Left hindlimb (tissue), 1 donor: ENCODE data around the gene CACNA1D.

Source experiments
- DNase-seq: peaks from one replicate; pipeline ENCODE4 v3.0.0-alpha.2; 2018

CACNA1D gene

DNA sequence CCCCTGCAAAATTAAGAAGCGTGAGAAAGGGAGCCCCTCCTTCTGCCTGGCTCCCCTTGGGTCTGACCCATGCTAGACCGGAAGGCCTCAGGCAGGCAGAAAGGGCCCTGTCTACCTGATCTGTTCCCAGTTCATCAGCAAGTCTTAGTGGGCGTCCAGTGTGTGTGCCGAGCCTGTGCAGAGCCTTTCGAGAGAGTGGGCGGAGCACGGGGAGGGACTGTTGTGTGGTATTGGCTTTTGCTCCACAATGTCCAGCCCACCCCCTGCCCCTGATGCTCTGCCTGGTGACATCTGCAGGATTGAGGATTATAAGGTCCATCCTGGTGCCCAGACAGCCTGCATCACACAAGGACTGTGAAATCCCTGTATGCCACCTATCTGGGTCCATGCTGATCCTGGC is 268.9 kb downstream of the CACNA1D start:
- no peak for DNase-seq

- DNase-seq = no peak
Observed at GRCh38 chr3:53764026-53764775, 269.8 kb downstream of the CACNA1D start.

DNA sequence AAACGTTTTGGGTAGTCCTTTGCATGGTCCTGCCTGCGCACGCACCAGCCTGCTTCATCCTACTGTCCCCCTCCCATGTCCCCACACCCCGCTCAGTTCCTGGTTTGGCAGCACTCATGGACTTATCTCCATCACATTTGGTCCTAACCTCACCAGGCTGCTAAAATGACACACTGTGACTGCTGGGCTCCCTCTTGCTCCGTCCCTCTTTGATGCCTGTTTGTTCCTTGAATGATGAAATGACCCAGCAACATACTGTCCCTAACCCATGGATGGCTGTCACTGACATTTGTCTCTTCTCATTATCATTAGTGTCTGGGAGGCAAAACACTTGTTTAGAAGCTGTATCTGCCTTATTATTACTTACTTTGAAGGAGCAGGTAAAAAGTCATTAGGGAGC is 271.3 kb downstream of the CACNA1D start:
- DNase-seq = no peak

- DNase-seq = no peak
Observed at GRCh38 chr3:53766706-53767105, 272.3 kb downstream of the CACNA1D start.

DNA sequence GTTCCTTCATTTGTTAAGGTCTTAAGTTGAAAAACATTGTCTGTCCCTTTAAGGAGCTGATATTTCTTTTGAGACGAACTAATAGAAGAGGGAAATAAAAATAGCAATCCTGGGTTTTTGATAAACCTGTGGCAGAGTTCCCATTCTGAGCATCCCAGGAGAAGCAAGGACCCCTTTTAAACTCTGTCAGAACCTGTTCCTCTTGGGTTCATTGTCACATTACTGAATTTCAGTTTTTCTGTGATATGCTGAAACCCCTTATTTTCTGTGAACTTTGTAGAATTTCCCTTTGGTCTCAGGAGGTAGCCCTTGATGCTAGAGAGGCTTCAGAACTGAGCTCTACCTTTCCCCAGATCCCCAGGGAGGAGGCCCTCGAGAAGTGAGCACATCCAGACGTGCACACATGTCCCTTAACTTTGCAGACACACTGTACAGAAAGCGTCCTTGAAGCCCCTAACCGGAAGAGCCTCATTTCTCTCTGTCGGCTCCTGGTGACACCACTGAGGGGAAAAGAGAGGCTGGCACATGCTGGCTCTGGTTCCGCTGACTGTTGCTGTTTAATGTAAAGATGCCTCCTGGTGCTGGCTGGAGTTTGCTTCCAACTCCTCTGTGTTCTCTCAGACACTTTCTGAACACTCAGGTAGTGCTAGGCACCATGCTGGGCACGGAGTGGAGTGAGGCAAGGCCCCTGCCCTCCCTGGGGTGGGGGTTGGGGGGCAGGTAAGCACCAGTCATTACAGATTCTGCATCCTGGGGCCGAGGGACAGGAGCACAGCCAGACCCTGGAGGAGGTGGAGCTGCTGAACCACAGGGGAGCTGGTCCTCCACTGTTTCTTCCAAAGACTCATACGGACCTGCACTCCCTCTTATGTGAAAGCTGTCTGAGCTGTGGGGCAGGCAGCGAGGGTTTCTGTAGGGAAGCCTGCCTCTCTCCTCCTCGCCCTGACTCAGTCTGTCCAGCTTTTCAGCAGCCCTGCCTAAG is 274.4 kb downstream of the CACNA1D start:
- no peak for DNase-seq

DNA sequence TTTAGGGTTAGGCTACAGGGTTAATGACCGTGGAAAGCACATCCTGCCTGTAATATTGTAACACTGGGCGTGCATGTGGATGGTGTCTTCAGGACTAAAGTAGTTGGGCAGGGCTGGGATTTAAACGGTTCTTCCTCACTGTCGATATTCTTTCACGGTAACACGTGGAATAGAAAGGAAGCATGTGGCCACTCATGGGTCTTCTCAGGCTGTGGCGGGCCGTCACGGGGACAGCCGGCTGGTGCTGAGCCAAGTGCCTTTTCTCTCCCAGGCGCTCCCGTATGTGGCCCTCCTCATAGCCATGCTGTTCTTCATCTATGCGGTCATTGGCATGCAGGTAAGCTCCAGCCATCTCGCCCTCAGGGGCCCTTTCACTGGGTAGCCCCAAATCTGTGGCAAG is 278.2 kb downstream of the CACNA1D start:
- no peak for DNase-seq

GRCh38 chr3:53773021-53773436 is 278.6 kb downstream of the CACNA1D start:
- no peak for DNase-seq

GRCh38 chr3:53773611-53774368 is 279.4 kb downstream of the CACNA1D start:
- no peak for DNase-seq

DNA sequence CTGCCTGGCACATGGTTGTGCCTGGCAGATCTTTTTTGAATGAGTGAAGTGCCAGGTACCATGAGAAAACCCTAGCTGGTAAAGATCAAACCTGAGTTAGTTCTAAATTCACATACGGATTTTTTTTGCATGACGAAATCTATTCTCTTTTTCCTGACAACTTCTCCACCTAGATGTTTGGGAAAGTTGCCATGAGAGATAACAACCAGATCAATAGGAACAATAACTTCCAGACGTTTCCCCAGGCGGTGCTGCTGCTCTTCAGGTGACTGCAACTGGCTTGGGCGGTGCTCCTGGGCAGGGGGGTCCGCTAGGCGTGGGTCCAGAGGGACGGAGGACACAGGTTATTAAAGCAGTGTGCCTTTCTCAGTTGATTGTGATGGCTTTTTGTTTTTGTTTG is 280.0 kb downstream of the CACNA1D start:
- no peak for DNase-seq

DNA sequence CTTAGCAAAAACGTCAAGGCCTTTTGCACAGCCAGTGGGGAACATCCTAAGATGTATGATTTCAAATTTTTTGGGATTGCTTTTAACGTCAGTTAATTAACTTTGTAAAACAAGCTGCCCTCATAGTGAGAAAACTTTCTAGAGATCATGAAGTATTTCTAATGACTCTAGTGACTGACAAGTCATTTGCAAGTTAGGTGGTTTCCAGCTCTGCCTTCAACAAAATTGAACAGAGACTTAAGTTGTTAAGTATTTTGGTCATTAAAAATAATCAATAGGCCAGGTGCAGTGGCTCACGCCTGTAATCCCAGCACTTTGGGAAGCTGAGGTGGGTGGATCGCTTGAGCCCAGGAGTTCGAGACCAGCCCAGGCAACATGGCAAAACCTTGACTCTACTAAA is 280.6 kb downstream of the CACNA1D start:
- no peak for DNase-seq

- DNase-seq = no peak
Observed at GRCh38 chr3:53775834-53776251, 281.4 kb downstream of the CACNA1D start.

DNA sequence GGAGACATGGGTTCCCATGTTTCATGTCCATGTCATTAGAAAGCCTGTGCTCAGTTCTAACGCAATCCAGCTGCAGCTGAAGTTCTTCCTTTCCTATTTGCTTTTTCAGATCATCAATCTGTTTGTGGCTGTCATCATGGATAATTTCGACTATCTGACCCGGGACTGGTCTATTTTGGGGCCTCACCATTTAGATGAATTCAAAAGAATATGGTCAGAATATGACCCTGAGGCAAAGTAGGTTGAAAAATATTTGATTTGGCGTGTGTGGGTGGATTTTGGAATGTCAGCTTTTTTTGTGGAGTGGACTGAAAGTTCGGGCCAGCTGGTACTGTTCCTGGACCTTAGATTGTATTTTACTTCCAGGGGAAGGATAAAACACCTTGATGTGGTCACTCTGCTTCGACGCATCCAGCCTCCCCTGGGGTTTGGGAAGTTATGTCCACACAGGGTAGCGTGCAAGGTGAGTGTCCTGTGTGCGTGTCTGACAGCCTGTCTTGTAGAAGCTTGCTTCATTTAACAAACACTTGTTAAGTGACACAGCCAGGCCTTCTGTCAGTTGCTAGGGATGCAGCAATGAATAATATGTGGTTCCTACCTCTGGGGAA is 282.2 kb downstream of the CACNA1D start:
- no peak for DNase-seq

GRCh38 chr3:53777468-53777867 is 283.1 kb downstream of the CACNA1D start:
- DNase-seq = no peak

DNA sequence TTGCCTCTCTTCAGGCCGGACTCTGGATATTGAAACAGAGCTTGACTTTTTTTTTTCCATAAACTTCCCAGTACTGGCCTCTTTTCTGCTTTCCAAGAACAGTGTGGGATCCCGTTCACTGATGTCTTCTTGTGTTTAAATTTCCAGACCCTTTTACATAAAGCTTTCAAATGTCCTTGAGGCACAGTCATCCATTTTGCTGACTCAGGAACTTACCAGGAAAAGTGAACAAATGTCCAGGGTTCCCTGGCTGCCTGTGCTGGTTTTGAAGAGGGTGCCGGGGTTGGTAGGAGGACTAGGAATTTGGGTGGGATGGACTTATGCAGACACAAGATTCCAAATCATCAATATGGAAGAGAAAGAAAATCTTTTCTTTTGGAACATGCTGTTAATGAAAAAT is 283.7 kb downstream of the CACNA1D start:
- DNase-seq = no peak

- no peak for DNase-seq
Observed at GRCh38 chr3:53780171-53780570, 285.8 kb downstream of the CACNA1D start.

DNA sequence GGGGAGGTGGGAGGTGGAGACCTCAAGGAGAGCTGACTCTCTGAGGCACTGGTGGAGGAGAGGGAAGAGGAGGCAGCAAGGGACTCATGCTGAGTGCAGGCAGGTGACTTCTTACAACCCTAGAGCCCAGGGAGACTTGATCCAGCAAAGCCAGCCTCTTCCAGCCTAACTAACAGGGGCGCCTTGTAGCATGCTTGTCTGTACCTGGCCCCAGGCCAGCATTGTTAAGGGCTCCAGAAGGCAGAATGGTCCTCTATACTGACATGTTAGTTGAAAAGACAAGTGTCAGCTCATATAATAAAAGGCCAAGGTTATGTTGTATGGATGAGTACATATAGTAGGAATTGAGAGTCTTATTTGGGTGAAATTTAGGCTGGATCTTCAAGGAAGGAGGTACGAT is 286.4 kb downstream of the CACNA1D start:
- DNase-seq = no peak

GRCh38 chr3:53787016-53787415 is 292.6 kb downstream of the CACNA1D start:
- no peak for DNase-seq

- DNase-seq = no peak
Observed at GRCh38 chr3:53788038-53788437, 293.6 kb downstream of the CACNA1D start.

DNA sequence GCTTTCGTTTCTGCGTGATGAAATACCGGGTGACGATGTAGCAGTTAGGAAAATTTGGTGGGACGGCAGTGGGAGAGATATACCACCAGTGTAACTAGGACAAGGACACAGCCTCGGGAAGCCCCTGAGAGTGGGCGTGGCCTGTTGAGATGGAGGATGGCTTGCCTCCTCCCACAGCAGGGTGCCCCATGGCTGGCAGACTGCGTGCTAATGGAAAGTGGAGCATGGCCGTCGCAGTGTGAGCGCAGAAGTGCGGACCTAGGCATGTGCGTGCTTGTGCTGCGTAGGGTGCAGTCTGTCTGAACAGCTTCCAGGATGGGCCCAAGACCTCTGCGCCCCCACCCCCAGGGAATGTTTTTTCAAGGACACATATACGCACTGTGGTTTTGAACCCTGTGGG is 295.0 kb downstream of the CACNA1D start:
- no peak for DNase-seq

DNA sequence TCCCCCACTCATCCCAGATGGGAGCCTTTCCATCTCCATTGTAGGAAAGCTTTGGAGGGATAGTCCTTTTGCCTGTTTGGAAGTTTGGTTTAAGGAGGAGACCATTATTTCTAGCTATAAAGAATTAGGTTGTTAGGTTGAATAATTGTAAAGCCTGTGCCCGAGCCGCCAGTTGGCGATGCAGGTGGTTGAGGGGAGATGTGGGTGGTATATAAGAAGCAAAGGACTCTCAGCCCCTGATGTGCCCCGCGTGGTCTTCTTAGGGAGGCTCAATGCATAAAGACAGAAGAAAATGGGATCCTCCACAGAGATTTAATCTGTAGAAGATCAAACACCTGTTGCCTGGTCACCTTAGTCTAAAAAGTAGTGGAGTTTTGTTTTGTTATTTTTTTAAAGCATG is 296.1 kb downstream of the CACNA1D start:
- no peak for DNase-seq

DNA sequence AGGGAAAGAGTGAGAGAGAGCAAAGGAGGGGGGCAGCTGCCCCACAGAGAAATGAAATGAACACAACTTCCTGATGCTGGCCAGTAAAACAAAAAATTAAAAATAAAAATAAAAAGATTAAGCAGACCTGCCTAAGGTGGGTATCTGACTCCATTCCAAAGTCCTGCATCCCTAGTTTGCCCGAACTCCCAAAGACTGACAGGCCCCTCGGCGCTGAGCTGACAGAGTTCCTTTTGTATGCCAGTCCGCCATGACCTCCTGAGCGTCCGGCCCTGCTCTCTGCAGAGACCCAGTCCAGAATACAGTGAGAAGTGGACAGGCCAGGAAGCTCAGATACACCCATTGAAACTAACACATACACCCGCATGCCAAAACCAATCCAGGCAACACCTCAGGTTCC is 296.9 kb downstream of the CACNA1D start:
- DNase-seq = no peak

- DNase-seq = no peak
Observed at GRCh38 chr3:53792866-53793265, 298.5 kb downstream of the CACNA1D start.

DNA sequence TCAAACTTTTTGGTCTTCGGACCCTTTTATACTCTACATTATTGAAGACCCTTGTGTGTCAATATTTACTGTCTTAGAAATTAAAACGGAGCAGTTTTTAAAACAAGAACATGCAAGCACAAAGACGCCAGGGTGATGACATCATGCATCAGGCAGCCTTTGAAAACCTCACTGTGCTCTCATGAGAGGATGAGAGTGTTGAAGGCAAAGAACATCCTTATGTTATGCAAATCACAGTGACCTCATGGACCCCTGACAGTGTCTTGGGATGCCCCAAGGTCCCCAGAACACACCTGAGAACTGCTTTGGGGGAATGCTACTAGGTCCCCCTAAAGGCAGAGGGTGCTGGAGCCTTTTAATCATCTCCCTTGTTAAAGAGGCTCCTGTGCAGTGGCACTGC is 300.2 kb downstream of the CACNA1D start:
- DNase-seq = no peak
